GM18951 (cell line): ENCODE data around the gene HAX1.
"Not testable (repeated sequence)": the region's sequence is repeated elsewhere in the genome, so short reads cannot be mapped to it uniquely, and the experiment has no call there.

ENCODE experiments used
- POLR2A ChIP-seq: IDR thresholded peaks from 4 replicates; pipeline ENCODE4 v1.6.1; 2011; ENCODE audit warnings: mild to moderate bottlenecking; ENCODE audit not compliant: insufficient read length, insufficient read depth; ENCODE audit errors: extremely low read depth
- in situ Hi-C: fragments of 300-500 bp; cut with MboI; formaldehyde crosslinking; loops from one replicate; pipeline ENCODE4 v1.12.0; 2022; ENCODE audit warnings: low sequenced_read_pairs, mixed read lengths, inconsistent platforms; ENCODE audit not compliant: unreplicated experiment

Gene HAX1

DNA sequence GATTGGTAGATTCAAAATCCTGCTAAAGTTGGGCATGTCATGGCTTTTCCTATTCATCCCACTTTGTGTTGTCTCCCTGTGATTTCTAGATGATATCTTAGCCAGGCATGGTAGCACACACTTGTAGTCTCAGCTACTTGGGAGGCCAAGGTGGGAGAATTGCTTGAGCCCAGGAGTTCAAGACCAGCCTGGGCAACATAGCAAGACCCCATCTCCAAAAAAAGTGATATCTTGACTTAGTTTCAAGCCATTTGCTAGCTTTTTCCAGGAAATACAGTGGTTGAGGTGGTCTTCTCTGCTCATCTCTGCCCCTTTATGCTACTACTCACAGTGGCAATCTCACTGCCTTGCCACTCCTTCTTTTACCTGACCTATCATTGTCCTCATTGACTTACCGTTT lies 12.3 kb upstream of the HAX1 start:
- in situ Hi-C loops = no loop called here
- no peak for TF ChIP-seq POLR2A

- TF ChIP-seq POLR2A = no peak
- in situ Hi-C loops = no loop called here
Measured at GRCh38 chr1:154263465-154264332, 8.7 kb upstream of the HAX1 start.

- in situ Hi-C loops = no loop called here
- no peak for TF ChIP-seq POLR2A
Measured at GRCh38 chr1:154264454-154264853, 8.0 kb upstream of the HAX1 start.

GRCh38 chr1:154265586-154265985 lies 6.8 kb upstream of the HAX1 start:
- in situ Hi-C loops = no loop called here
- TF ChIP-seq POLR2A = no peak

GRCh38 chr1:154270833-154271232 lies 1.6 kb upstream of the HAX1 start:
- in situ Hi-C loops = loop anchor here (10.0 kb wide), 1 partner anchor 86 kb away; no protein-coding TSS in a partner anchor
- no peak for TF ChIP-seq POLR2A

- in situ Hi-C loops = loop anchor here (10.0 kb wide), 1 partner anchor 88 kb away; no protein-coding TSS in a partner anchor
- TF ChIP-seq POLR2A = no peak
Measured at GRCh38 chr1:154272999-154273563, 652 bp downstream of the HAX1 start.

GRCh38 chr1:154276797-154277196 lies 4.4 kb downstream of the HAX1 start:
- TF ChIP-seq POLR2A = no peak
- in situ Hi-C loops = loop anchor here (10.0 kb wide), 1 partner anchor 92 kb away; no protein-coding TSS in a partner anchor

DNA sequence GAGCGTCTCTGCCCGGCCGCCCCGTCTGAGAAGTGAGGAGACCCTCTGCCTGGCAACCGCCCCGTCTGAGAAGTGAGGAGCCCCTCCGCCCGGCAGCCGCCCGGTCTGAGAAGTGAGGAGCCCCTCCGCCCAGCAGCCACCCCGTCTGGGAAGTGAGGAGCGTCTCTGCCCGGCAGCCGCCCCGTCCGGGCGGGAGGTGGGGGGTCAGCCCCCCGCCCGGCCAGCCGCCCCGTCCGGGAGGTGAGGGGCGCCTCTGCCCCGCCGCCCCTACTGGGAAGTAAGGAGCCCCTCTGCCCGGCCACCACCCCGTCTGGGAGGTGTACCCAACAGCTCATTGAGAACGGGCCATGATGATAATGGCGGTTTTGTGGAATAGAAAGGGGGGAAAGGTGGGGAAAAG lies 15.2 kb downstream of the HAX1 start:
- in situ Hi-C loops = not testable (repeated sequence)

- TF ChIP-seq POLR2A = no peak
- in situ Hi-C loops = no loop called here
Measured at GRCh38 chr1:154288661-154289060, 16.2 kb downstream of the HAX1 start.

DNA sequence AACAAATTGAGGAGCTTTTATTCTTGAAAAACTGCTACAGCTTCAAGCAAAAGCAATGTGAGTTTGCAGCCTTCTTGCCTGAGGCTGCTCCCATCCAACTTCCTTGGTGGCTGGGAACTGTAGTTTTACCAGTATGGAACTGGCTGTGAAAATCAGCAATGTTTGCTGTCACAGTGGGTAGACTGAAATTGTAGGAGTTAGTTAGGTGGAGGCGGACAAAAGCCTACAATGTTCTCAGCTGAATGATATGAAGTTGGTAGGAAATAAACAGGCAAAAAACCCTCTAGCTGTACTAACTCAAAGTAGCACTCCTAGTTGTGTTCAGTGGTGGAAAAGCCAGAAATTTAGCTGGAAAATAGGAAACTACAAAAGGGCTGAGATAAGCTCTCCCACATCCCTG lies 18.5 kb downstream of the HAX1 start:
- TF ChIP-seq POLR2A = no peak
- in situ Hi-C loops = no loop called here

DNA sequence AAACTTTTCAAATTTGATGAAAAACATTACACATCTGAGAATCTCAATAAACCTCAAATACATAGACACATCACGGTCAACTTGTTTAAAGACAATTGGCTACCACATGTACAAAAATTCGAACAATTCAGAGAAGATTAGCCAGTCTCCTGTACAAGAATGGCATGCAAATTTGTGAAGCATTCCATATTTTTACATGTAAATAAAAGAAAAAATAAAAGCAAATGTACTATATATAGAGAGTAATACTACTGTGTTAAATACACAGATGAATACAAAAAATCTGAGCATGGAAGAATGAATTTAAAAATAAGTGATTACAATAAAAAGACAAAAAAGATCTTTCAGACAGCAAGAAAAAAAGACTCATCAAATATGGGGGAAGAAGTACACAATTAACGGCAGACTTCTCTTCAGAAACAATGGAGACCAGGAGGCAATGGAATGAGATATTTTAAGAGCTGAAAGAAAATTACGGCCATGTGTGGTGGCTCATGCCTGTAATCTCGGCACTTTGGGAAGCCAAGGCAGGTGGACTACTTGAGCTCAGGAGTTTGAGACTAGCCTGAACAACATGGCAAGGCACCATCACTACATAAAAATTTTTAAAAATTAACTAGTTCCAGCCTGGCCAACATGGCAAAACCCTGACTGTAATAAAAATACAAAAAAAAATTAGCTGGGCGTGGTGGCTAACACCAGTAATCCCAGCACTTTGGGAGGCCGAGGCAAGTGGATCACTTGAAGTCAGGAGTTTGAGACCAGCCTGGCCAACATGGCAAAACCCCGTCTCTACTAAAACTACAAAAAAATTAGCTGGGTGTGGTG lies 23.2 kb downstream of the HAX1 start:
- in situ Hi-C loops = no loop called here
- no peak for TF ChIP-seq POLR2A

DNA sequence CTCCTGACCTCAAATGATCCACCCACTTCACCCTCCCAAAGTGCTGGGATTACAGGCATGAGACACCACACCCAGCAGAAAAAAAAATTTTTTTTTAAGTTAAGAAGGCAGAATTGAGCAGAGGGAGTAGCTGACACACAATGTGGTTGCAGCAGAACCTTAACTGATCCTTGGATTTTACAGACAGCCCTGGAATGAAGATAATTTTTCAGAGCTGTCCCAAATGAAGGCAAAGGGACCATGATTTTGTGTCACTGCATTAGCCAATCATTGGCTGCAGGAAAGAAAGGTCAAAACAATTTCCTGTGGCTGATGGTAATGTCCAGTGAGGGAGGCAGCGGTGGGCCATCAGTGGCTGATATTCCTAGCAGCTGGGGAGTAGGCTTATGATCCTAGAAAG lies 29.2 kb downstream of the HAX1 start:
- in situ Hi-C loops = no loop called here
- TF ChIP-seq POLR2A = no peak

- in situ Hi-C loops = no loop called here
- no peak for TF ChIP-seq POLR2A
Measured at GRCh38 chr1:154304664-154305337, 32.4 kb downstream of the HAX1 start.

- in situ Hi-C loops = no loop called here
- no peak for TF ChIP-seq POLR2A
Measured at GRCh38 chr1:154306151-154306550, 33.7 kb downstream of the HAX1 start.

DNA sequence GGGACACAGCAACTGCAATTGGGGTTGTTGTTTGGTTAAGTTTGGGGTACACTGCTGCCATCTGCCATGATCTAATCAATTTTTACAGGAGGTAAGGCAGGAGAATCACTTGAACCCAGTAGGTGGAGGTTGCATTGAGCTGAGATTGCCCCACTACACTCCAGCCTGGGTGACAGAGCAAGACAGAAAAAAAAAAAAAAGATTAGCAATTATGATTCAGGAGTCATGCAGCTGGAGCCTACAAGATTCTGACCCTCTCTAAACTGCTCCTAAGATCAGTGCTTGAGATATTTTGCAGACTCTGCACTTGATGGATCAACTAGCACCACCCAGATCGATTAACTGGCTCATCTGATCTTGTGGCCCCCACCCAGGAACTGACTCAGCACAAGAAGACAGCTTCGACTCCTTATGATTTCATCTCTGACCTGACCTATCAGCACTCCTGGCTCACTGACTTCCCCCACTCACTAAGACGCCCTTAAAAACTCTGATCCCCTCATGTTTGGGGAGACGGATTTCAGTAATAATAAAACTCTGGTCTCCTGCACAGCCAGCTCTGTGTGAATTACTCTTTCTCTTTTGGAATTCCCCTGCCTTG lies 35.3 kb downstream of the HAX1 start:
- in situ Hi-C loops = not testable (repeated sequence)

DNA sequence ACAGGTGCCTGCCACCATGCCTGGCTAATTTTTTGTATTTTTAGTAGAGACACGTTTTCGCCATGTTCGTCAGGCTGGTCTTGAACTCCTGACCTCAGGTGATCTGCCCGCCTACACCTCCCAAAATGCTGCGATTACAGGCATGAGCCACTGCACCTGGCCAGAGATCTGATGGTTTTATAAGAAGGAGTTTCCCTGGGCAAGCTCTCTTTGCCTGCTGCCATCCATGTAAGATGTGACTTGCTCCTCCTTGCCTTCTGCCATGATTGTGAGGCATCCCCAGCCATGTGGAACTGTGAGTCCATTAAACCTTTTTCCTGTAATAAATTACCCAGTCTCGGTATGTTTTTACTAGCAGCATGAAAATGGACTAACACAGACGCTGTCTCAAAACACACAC lies 36.7 kb downstream of the HAX1 start:
- in situ Hi-C loops = not testable (repeated sequence)

- in situ Hi-C loops = not testable (repeated sequence)
Measured at GRCh38 chr1:154312229-154313065, 40.0 kb downstream of the HAX1 start.
